ENCODE measurements around the gene SCNN1G.
"Not testable (repeated sequence)": the region's sequence is repeated elsewhere in the genome, so short reads cannot be mapped to it uniquely, and the experiment has no call there.

Gene SCNN1G

GRCh38 chr16:23143391-23143790 is 39.2 kb upstream of the SCNN1G start:
- Histone ChIP-seq H3K4me2 (ENCODE audit: low read depth, low read length, poor library complexity, severe bottlenecking) (no peak overlapping the region), H3K9me2 (replicated peaks; ENCODE audit: insufficient read depth, low read length) (no peaks in the 10 kb centered on the region), H3K4me3 (ENCODE audit: insufficient read depth, low read length, poor library complexity, severe bottlenecking) (no peak overlapping the region), H4K20me1 (ENCODE audit: low read depth, low read length) (no peaks in the 10 kb centered on the region; the same call in 1 of the 2 replicates), H2AFZ (ENCODE audit: low read depth, low read length, severe bottlenecking) (no peak overlapping the region), H3K9me3 (ENCODE audit: insufficient read depth, low read length) (no peaks in the 10 kb centered on the region), H3F3A (ENCODE audit: insufficient read depth) (no peaks in the 10 kb centered on the region), H3K27ac (ENCODE audit: low read depth, low read length) (no peak overlapping the region), H3K9ac (ENCODE audit: low read length) (no peak overlapping the region), H3K79me2 (ENCODE audit: insufficient read depth, low read length) (peaks cover 74% of the 10 kb centered on the region), H3K27me3 (ENCODE audit: low read length) (no peaks in the 10 kb centered on the region), H3K36me3 (ENCODE audit: low read length) (no peaks in the 10 kb centered on the region)
- TF ChIP-seq EZH2phosphoT487 (conservative IDR thresholded peaks at IDR 0.05; ENCODE audit: low read length) (no peak), CTCF (IDR thresholded peaks at IDR 0.05; ENCODE audit: insufficient read depth, low read length, poor library complexity, severe bottlenecking) (no peak)

GRCh38 chr16:23144393-23144792 is 38.2 kb upstream of the SCNN1G start:
- not testable (repeated sequence) for H3K9me3 ChIP-seq (ENCODE audit: insufficient read depth, low read length); H3K4me3 ChIP-seq (ENCODE audit: insufficient read depth, low read length, poor library complexity, severe bottlenecking); H3K4me2 ChIP-seq (ENCODE audit: low read depth, low read length, poor library complexity, severe bottlenecking); H3K36me3 ChIP-seq (ENCODE audit: low read length); H2AFZ ChIP-seq (ENCODE audit: low read depth, low read length, severe bottlenecking); H3K9ac ChIP-seq (ENCODE audit: low read length); H3K9me2 ChIP-seq (replicated peaks; ENCODE audit: insufficient read depth, low read length); H3K27ac ChIP-seq (ENCODE audit: low read depth, low read length); H3K27me3 ChIP-seq (ENCODE audit: low read length); H3F3A ChIP-seq (ENCODE audit: insufficient read depth); H4K20me1 ChIP-seq (ENCODE audit: low read depth, low read length)
- peaks cover 76% of the 10 kb centered on the region for H3K79me2 ChIP-seq (ENCODE audit: insufficient read depth, low read length)

- H3K4me2 ChIP-seq (ENCODE audit: low read depth, low read length, poor library complexity, severe bottlenecking), result no peak overlapping the region
- H4K20me1 ChIP-seq (ENCODE audit: low read depth, low read length), result no peaks in the 10 kb centered on the region; the same call in 1 of the 2 replicates
- no peak overlapping the region for H3K27ac ChIP-seq (ENCODE audit: low read depth, low read length)
- no peaks in the 10 kb centered on the region for H3K36me3 ChIP-seq (ENCODE audit: low read length)
- no peaks in the 10 kb centered on the region for H3F3A ChIP-seq (ENCODE audit: insufficient read depth)
- no peak overlapping the region for H3K9ac ChIP-seq (ENCODE audit: low read length)
- no peak for TF ChIP-seq CTCF (IDR thresholded peaks at IDR 0.05; ENCODE audit: insufficient read depth, low read length, poor library complexity, severe bottlenecking)
- no peak for TF ChIP-seq EZH2phosphoT487 (conservative IDR thresholded peaks at IDR 0.05; ENCODE audit: low read length)
- no peaks in the 10 kb centered on the region for H3K9me2 ChIP-seq (replicated peaks; ENCODE audit: insufficient read depth, low read length)
- H2AFZ ChIP-seq (ENCODE audit: low read depth, low read length, severe bottlenecking), result no peak overlapping the region
- H3K79me2 ChIP-seq (ENCODE audit: insufficient read depth, low read length), result peaks cover 68% of the 10 kb centered on the region
- no peaks in the 10 kb centered on the region for H3K9me3 ChIP-seq (ENCODE audit: insufficient read depth, low read length)
- no peak overlapping the region for H3K4me3 ChIP-seq (ENCODE audit: insufficient read depth, low read length, poor library complexity, severe bottlenecking)
- H3K27me3 ChIP-seq (ENCODE audit: low read length), result no peaks in the 10 kb centered on the region
Measured at GRCh38 chr16:23145186-23145585, 37.4 kb upstream of the SCNN1G start.

GRCh38 chr16:23145608-23146007 is 36.9 kb upstream of the SCNN1G start:
- Histone ChIP-seq H3K9me3 (ENCODE audit: insufficient read depth, low read length) (no peaks in the 10 kb centered on the region), H3K4me3 (ENCODE audit: insufficient read depth, low read length, poor library complexity, severe bottlenecking) (no peak overlapping the region), H2AFZ (ENCODE audit: low read depth, low read length, severe bottlenecking) (no peak overlapping the region), H3K9me2 (replicated peaks; ENCODE audit: insufficient read depth, low read length) (no peaks in the 10 kb centered on the region), H3K27ac (ENCODE audit: low read depth, low read length) (no peak overlapping the region), H4K20me1 (ENCODE audit: low read depth, low read length) (no peaks in the 10 kb centered on the region; the same call in 1 of the 2 replicates), H3K27me3 (ENCODE audit: low read length) (no peaks in the 10 kb centered on the region), H3K4me2 (ENCODE audit: low read depth, low read length, poor library complexity, severe bottlenecking) (no peak overlapping the region), H3F3A (ENCODE audit: insufficient read depth) (no peaks in the 10 kb centered on the region), H3K79me2 (ENCODE audit: insufficient read depth, low read length) (peaks cover 64% of the 10 kb centered on the region), H3K9ac (ENCODE audit: low read length) (no peak overlapping the region), H3K36me3 (ENCODE audit: low read length) (no peaks in the 10 kb centered on the region)
- no peak for TF ChIP-seq EZH2phosphoT487 (conservative IDR thresholded peaks at IDR 0.05; ENCODE audit: low read length)
- TF ChIP-seq CTCF (IDR thresholded peaks at IDR 0.05; ENCODE audit: insufficient read depth, low read length, poor library complexity, severe bottlenecking), result no peak

Data from SU-DHL-6 (cell line).